Inferior parietal cortex (tissue), 1 donor: Measurements from ENCODE around the gene SHLD2.
A peak's percentile ranks its signal among the peaks of the same experiment; 100 is the strongest.
"Not testable (repeated sequence)": the region's sequence is repeated elsewhere in the genome, so short reads cannot be mapped to it uniquely, and the experiment has no call there.

Experiments used
- DNase-seq: peaks from one replicate; pipeline ENCODE4 v3.0.0-alpha.2; 2016; ENCODE audit errors: extremely low spot score

The SHLD2 gene

GRCh38 chr10:87083576-87084290, 11.3 kb upstream of the SHLD2 start:
- DNase-seq = not testable (repeated sequence)

- not testable (repeated sequence) for DNase-seq
Observed at GRCh38 chr10:87084291-87084782, 10.7 kb upstream of the SHLD2 start.

GRCh38 chr10:87085537-87085936, 9.5 kb upstream of the SHLD2 start:
- DNase-seq = no peak

- no peak for DNase-seq
Observed at GRCh38 chr10:87089746-87090145, 5.3 kb upstream of the SHLD2 start.

GRCh38 chr10:87090779-87091178, 4.2 kb upstream of the SHLD2 start:
- DNase-seq = no peak

- peak; percentile 50 for DNase-seq
Observed at GRCh38 chr10:87092376-87092860, 2.6 kb upstream of the SHLD2 start.

- no peak for DNase-seq
Observed at GRCh38 chr10:87092861-87093631, 2.0 kb upstream of the SHLD2 start.

GRCh38 chr10:87093632-87094372, 1.2 kb upstream of the SHLD2 start:
- DNase-seq = peak; percentile 46

- peak; percentile 57 for DNase-seq
Observed at GRCh38 chr10:87095236-87095945, 385 bp downstream of the SHLD2 start.

- no peak for DNase-seq
Observed at GRCh38 chr10:87101996-87102395, 7.0 kb downstream of the SHLD2 start.

- DNase-seq = not testable (repeated sequence)
Observed at GRCh38 chr10:87104727-87105126, 9.7 kb downstream of the SHLD2 start.

- DNase-seq = no peak
Observed at GRCh38 chr10:87105446-87106124, 10.6 kb downstream of the SHLD2 start.

- DNase-seq = not testable (repeated sequence)
Observed at GRCh38 chr10:87118122-87118521, 23.1 kb downstream of the SHLD2 start.

- not testable (repeated sequence) for DNase-seq
Observed at GRCh38 chr10:87119029-87119428, 24.0 kb downstream of the SHLD2 start.

GRCh38 chr10:87123351-87123750, 28.3 kb downstream of the SHLD2 start:
- not testable (repeated sequence) for DNase-seq

GRCh38 chr10:87127048-87127447, 32.0 kb downstream of the SHLD2 start:
- DNase-seq = not testable (repeated sequence)

- not testable (repeated sequence) for DNase-seq
Observed at GRCh38 chr10:87127607-87128156, 32.7 kb downstream of the SHLD2 start.

GRCh38 chr10:87132176-87132575, 37.2 kb downstream of the SHLD2 start:
- DNase-seq = not testable (repeated sequence)

GRCh38 chr10:87133936-87134335, 38.9 kb downstream of the SHLD2 start:
- not testable (repeated sequence) for DNase-seq

- not testable (repeated sequence) for DNase-seq
Observed at GRCh38 chr10:87134440-87134839, 39.4 kb downstream of the SHLD2 start.
